Measurements from ENCODE around the gene GPR17. TPM values are rescaled to one million over a fixed set of nuclear protein-coding genes. Genes with fewer than 3 reads are reported as not detected.

The GPR17 gene, protein sequence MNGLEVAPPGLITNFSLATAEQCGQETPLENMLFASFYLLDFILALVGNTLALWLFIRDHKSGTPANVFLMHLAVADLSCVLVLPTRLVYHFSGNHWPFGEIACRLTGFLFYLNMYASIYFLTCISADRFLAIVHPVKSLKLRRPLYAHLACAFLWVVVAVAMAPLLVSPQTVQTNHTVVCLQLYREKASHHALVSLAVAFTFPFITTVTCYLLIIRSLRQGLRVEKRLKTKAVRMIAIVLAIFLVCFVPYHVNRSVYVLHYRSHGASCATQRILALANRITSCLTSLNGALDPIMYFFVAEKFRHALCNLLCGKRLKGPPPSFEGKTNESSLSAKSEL
- not detected in 2 replicates for total RNA-seq

DNA sequence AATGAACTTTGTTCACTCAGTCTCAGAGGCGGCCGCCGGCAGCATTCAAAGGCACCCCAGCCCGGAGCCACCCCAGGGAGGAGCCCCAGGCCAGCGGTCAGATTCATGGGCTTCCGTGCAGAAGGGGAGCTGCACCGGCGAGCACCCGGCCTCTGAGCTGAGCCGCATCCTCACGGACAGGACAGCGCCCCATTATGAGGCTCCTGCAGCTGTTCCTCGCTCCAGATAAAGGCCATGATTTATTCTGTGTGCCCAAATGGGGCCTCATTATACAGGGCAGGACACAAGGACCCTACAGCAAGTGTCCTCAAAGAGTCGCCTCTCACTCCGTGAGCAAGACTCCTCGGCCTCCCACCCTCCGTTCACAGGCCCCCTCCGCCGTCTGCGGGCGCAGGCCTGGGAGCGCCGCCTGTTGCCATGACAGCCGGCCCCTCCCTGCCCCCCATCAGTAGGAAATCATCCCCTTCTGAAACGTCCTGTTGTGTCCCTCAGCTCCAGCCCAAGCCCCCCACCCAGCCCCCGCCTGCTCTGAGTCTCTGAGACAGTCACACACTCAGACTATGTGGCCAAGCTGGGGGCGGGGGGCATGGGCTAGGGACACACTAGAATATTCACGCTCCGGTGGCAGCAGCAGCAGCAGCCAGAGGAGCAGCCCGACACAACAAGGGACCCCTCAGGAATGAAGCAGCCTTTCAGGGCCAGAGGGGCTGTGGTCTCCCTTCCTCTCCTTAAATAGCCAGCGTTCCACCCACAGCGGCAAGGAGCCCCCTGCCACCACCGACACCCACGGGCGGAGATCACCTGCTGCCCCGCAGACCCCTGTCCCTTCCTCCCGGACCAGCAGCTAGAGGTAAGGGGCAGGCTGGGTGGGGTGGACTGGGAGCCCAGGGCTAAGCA is at the start of gene GPR17:
GPR17 (plus strand) TSS at position 759 of the 897 bp plus-strand sequence. CDS start 4,583 bp downstream, outside the sequence.

DNA sequence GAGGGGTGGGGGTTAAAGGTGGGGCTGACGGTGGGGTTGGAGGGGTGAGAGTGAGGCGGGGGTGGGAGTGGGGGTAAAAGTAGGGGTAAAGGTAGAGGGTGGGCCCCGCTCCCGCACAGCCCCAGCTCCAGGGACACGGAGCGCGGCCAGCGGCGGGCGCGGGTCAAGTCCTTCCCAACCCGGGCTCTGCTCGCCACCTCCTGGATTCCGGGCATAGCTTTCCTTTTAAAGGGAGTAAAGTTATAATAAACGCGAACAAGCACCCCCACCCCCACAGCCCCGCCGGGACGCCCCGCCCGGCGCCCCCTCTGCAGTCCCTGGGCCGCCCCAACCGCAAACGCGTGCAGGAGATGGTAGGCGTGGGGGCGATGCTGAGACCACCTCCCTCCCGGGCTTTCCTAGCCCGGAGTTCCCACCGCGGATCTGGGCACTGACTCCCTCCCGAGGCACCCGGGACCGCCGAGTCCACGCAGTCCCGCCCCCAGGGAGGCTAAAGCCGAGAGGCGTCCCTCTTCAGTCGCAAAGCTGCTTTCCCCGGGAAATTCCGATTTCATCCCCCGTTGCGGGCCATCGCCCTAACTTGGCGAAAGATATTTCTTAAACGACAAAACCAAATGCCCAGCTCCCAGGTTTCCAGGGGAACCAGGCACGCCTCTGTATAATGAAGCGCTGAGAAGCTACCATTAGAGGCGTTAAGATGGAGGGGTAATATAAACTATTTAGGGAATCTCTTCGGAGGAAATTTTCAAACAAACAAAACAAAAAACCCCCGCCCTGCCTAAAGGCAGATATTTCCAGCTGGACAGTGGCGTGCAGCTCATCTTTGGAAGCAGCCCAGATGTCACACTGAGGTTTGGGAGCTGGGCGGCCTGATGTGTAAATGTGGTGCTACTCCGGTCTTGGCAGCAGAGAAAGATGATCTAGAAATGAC is 29.6 kb downstream of the GPR17 start, which contains the start of gene LIMS2:
LIMS2 (minus strand) TSS at position 200 of the 931 bp plus-strand sequence. CDS start 506 bp downstream, outside the sequence.

DNA sequence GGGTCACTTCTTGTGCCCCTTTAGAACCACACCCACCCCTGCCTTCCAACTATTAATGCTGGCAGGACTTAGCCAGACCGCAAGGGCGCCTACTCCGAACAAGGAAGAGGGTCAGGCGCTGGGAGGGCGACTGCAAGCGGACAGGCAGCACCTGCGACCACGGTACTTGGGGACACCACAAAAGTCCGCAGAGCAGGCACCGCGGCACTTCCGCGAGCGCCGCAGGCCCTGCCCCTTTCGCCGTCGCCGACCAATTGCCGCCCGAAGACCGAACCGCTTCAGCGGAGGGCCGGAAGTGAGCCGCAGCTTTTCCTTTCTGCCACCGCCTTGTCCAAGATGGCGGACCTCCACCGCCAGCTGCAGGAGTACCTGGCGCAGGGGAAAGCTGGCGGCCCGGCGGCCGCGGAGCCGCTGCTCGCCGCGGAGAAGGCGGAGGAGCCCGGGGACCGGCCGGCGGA is 55.3 kb downstream of the GPR17 start, which contains the start of gene SFT2D3:
SFT2D3 (plus strand) TSS at position 305 of the 458 bp plus-strand sequence; CDS start at position 337, 32 bp downstream.

Other genes starting within 250 kb of the GPR17 start
- 0.08 and 0.13 TPM in 2 replicates for gene PROC, start 227.7 kb upstream of the GPR17 start, total RNA-seq
- gene IWS1, start 119.7 kb upstream of the GPR17 start, total RNA-seq, result 23.8 and 24.0 TPM in 2 replicates
- gene MYO7B, start 110.5 kb upstream of the GPR17 start, total RNA-seq, result 0.24 TPM in 1 of 2 replicates, not detected in the other
- gene LIMS2, start 29.4 kb downstream of the GPR17 start, total RNA-seq, result 1.3 TPM in 1 of 2 replicates, not detected in the other
- 4.8 and 8.5 TPM in 2 replicates for gene SFT2D3, start 55.3 kb downstream of the GPR17 start, total RNA-seq
- gene WDR33, start 165.0 kb downstream of the GPR17 start, total RNA-seq, result 16.3 and 26.9 TPM in 2 replicates
- 11.2 and 17.6 TPM in 2 replicates for gene POLR2D, start 212.0 kb downstream of the GPR17 start, total RNA-seq
- 12.7 and 16.9 TPM in 2 replicates for gene AMMECR1L, start 239.8 kb downstream of the GPR17 start, total RNA-seq

All from epithelial cell of alveolus of lung (primary cell).